ENCODE results near the gene MTURN. TPM values are rescaled to one million over a fixed set of nuclear protein-coding genes. Genes with fewer than 3 reads are reported as not detected.

The MTURN gene
- total and polyA plus RNA-seq, 9 of the 15 experiments (the other 6 are each of a cell fraction or from before 2014, with no cell fraction given), result 0.94 to 14.8 (median 6.4) TPM

DNA sequence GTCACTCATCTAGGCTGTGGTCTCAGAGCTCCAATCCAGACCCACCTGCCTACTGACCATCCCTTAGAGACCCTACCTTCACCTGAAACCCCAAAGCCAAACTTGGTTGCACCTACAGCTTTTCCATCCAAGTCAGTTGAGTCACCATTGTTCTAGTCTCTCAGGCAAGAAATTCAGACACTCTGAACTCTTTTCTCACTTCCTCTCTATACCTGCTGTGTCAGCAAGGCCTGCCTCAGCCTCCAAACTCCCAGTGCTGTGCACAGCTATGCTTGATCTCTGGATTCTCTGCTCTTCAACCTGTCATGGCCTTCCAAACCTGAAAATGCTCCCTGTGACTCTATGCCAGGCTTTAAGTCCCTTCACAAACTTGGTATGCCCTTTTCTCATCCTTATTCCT is 47.4 kb upstream of the MTURN start:
- Histone ChIP-seq H4K20me1 (replicated peaks; ENCODE audit: control insufficient read depth, insufficient read depth, low read length) (no peaks in the 10 kb centered on the region), H3K27me3 (ENCODE audit: control insufficient read depth in 2 of 2, insufficient read depth in 2 of 2, low read length in 2 of 2) (no peaks in the 10 kb centered on the region), H3K9me1 (ENCODE audit: control insufficient read depth, insufficient read depth, low read length) (no peaks in the 10 kb centered on the region), H3K36me3 (ENCODE audit: control insufficient read depth, insufficient read depth, low read length) (no peaks in the 10 kb centered on the region), H3K9me3 (replicated peaks; ENCODE audit: control insufficient read depth, insufficient read depth, low read depth, low read length) (no peaks in the 10 kb centered on the region), H3K27ac (ENCODE audit: extremely low read depth, low read depth, low read length) (no peak overlapping the region), H3K9ac (ENCODE audit: insufficient read depth in 1 of 2, low read depth in 2 of 2, low read length in 2 of 2) (no peak overlapping the region), H3K4me1 (replicated peaks in 1 of 2; ENCODE audit: control insufficient read depth in 2 of 2, insufficient read depth in 2 of 2, low read length in 2 of 2) (no peaks in the 10 kb centered on the region), H2AFZ (ENCODE audit: low read depth, low read length) (no peak overlapping the region), H3K4me3 (no peak overlapping the region), H3K79me2 (ENCODE audit: control insufficient read depth, insufficient read depth, low read length) (no peaks in the 10 kb centered on the region), H3K4me2 (ENCODE audit: insufficient read depth, low read length) (no peak overlapping the region)
- POLR2A ChIA-PET, result interaction anchor here (0.8 kb wide), 1 partner anchor 449 kb away, joined by 3 read pairs; no protein-coding TSS in a partner anchor
- CTCF ChIA-PET (ENCODE audit: low intra/inter-chr PET ratio), result no interaction called here
- intact Hi-C loops (cut with micrococcal nuclease) (no loop called here), in situ Hi-C loops (cut with MboI) (no loop called here)
- ATAC-seq (no peak), FAIRE-seq (no peak), DNase-seq (ENCODE audit: extremely low read depth in 1 of 4, low spot score in 3 of 4) (no peak)
- no TSS peak for BruUV-seq (replicated peaks)
- TF ChIP-seq TAF1 (IDR thresholded peaks at IDR 0.05; ENCODE audit: control insufficient read depth, extremely low read depth, insufficient read depth, low read length, severe bottlenecking) (no peak), SPI1 (IDR thresholded peaks at IDR 0.05; ENCODE audit: borderline replicate concordance, low read depth, low read length) (peak; percentile 10; the same call in 1 of the 2 replicates), ZNF316 (IDR thresholded peaks at IDR 0.05) (peak; percentile 23; the same call in 1 of the 2 replicates), C11orf30 (IDR thresholded peaks at IDR 0.05; ENCODE audit: low read depth) (0 out of 2 replicates have a peak, but pooled peaks have one; percentile 10), ZNF778 (CRISPR knock-in tag; IDR thresholded peaks at IDR 0.05) (no peak)

DNA sequence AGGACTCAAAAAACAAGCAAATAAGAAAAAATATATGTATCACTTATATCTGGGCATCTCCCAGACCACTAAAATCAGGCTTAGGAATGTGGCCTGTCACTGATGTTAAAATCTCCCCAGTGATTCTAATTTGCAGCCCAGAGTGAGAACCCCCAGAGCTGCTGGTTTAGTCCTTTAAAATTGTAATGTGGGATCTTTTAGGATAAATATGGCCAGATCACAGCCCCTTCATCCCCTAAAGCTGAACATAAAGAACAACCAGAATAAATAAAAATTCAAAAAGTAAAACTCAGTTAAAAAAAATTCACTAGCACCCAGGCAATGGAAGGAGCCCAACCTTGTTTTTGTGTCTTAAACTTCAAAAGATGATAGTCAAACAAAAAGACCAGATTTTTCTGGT is 46.4 kb upstream of the MTURN start:
- no peak overlapping the region for H3K9ac ChIP-seq (ENCODE audit: insufficient read depth in 1 of 2, low read depth in 2 of 2, low read length in 2 of 2)
- H3K36me3 ChIP-seq (ENCODE audit: control insufficient read depth, insufficient read depth, low read length), result no peaks in the 10 kb centered on the region
- no peaks in the 10 kb centered on the region for H3K9me3 ChIP-seq (replicated peaks; ENCODE audit: control insufficient read depth, insufficient read depth, low read depth, low read length)
- H3K9me1 ChIP-seq (ENCODE audit: control insufficient read depth, insufficient read depth, low read length), result no peaks in the 10 kb centered on the region
- in situ Hi-C loops (cut with MboI), result no loop called here
- no peak overlapping the region for H3K4me2 ChIP-seq (ENCODE audit: insufficient read depth, low read length)
- no peaks in the 10 kb centered on the region for H4K20me1 ChIP-seq (replicated peaks; ENCODE audit: control insufficient read depth, insufficient read depth, low read length)
- no TSS peak for BruUV-seq (replicated peaks)
- FAIRE-seq, result no peak
- CTCF ChIA-PET (ENCODE audit: low intra/inter-chr PET ratio), result interaction anchor here (0.7 kb wide), 1 partner anchor 15 kb away, joined by 3 read pairs; no protein-coding TSS in a partner anchor
- H3K4me3 ChIP-seq, result no peak overlapping the region
- no peak for ATAC-seq
- POLR2A ChIA-PET, result interaction anchor here (0.6 to 0.8 kb wide), 2 partner anchors 14 to 144 kb away, joined by 3 read pairs; no protein-coding TSS in a partner anchor
- no peaks in the 10 kb centered on the region for H3K4me1 ChIP-seq (replicated peaks in 1 of 2; ENCODE audit: control insufficient read depth in 2 of 2, insufficient read depth in 2 of 2, low read length in 2 of 2)
- intact Hi-C loops (cut with micrococcal nuclease), result no loop called here
- no peak for DNase-seq (ENCODE audit: extremely low read depth in 1 of 4, low spot score in 3 of 4)
- H2AFZ ChIP-seq (ENCODE audit: low read depth, low read length), result no peak overlapping the region
- no peaks in the 10 kb centered on the region for H3K27me3 ChIP-seq (ENCODE audit: control insufficient read depth in 2 of 2, insufficient read depth in 2 of 2, low read length in 2 of 2)
- H3K79me2 ChIP-seq (ENCODE audit: control insufficient read depth, insufficient read depth, low read length), result no peaks in the 10 kb centered on the region
- H3K27ac ChIP-seq (ENCODE audit: extremely low read depth, low read depth, low read length), result no peak overlapping the region
- TF ChIP-seq SP1 (CRISPR knock-in tag; IDR thresholded peaks at IDR 0.05) (no peak), WHSC1 (IDR thresholded peaks at IDR 0.05; ENCODE audit: low read length) (no peak), C11orf30 (IDR thresholded peaks at IDR 0.05; ENCODE audit: low read depth) (no peak), ZNF830 (CRISPR knock-in tag; IDR thresholded peaks at IDR 0.05) (no peak), HNRNPH1 (optimal IDR thresholded peaks at IDR 0.05; ENCODE audit: low read depth, low read length) (no peak), EWSR1 (IDR thresholded peaks at IDR 0.05; ENCODE audit: borderline replicate concordance, low read depth, partially characterized antibody) (no peak), TBP (optimal IDR thresholded peaks at IDR 0.05; ENCODE audit: low read depth, low read length) (no peak), NCOA1 (IDR thresholded peaks at IDR 0.05; ENCODE audit: low read depth) (no peak), ZC3H11A (IDR thresholded peaks at IDR 0.05; ENCODE audit: low read depth, low read length) (no peak), ZBED1 (IDR thresholded peaks at IDR 0.05) (no peak)
- TF ChIP-seq, protein P1, sequence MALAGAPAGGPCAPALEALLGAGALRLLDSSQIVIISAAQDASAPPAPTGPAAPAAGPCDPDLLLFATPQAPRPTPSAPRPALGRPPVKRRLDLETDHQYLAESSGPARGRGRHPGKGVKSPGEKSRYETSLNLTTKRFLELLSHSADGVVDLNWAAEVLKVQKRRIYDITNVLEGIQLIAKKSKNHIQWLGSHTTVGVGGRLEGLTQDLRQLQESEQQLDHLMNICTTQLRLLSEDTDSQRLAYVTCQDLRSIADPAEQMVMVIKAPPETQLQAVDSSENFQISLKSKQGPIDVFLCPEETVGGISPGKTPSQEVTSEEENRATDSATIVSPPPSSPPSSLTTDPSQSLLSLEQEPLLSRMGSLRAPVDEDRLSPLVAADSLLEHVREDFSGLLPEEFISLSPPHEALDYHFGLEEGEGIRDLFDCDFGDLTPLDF (CRISPR knock-in tag; IDR thresholded peaks at IDR 0.05), result no peak
- TF ChIP-seq, protein P2, sequence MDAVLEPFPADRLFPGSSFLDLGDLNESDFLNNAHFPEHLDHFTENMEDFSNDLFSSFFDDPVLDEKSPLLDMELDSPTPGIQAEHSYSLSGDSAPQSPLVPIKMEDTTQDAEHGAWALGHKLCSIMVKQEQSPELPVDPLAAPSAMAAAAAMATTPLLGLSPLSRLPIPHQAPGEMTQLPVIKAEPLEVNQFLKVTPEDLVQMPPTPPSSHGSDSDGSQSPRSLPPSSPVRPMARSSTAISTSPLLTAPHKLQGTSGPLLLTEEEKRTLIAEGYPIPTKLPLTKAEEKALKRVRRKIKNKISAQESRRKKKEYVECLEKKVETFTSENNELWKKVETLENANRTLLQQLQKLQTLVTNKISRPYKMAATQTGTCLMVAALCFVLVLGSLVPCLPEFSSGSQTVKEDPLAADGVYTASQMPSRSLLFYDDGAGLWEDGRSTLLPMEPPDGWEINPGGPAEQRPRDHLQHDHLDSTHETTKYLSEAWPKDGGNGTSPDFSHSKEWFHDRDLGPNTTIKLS (IDR thresholded peaks at IDR 0.05; ENCODE audit: borderline replicate concordance, low read depth), result no peak
